Liver (tissue), 9 donors: ENCODE results near the gene XK. TPM values are rescaled to one million over a fixed set of nuclear protein-coding genes. Genes with fewer than 3 reads are reported as not detected.

Experiments
- DNase-seq: peaks from one replicate; pipeline ENCODE4 v3.0.0-alpha.2; 2017; ENCODE audit warnings: low spot score
- H3K27ac ChIP-seq, 2 donors: one replicate each; pipeline ENCODE4 v1.7.0; 2013; ENCODE audit warnings: inconsistent platforms in 2 of 2, low read length in 2 of 2, control low read depth in 1 of 2, low read depth in 1 of 2, mild to moderate bottlenecking in 1 of 2
- H3K27me3 ChIP-seq, 4 donors: one replicate each; pipeline versions ENCODE4 v1.6.1 to v1.7.0; 2013; ENCODE audit warnings: low read length in 3 of 4, inconsistent platforms in 1 of 4, mild to moderate bottlenecking in 1 of 4, moderate library complexity in 1 of 4; ENCODE audit not compliant: control insufficient read depth in 4 of 4, insufficient read depth in 4 of 4
- H3K36me3 ChIP-seq, 4 donors: one replicate each; pipeline versions ENCODE4 v1.6.1 to v1.7.0; 2013; ENCODE audit warnings: low read length in 3 of 4, mild to moderate bottlenecking in 3 of 4, low read depth in 1 of 4, moderate library complexity in 1 of 4; ENCODE audit not compliant: control insufficient read depth in 4 of 4, insufficient read depth in 3 of 4
- H3K4me1 ChIP-seq, 4 donors: one replicate each; pipeline versions ENCODE4 v1.6.1 to v1.7.0; 2013; ENCODE audit warnings: low read length in 3 of 4, mild to moderate bottlenecking in 3 of 4, moderate library complexity in 1 of 4; ENCODE audit not compliant: control insufficient read depth in 4 of 4, insufficient read depth in 4 of 4
- H3K4me3 ChIP-seq, 3 donors: one replicate each; pipeline versions ENCODE4 v1.6.1 to v1.7.0; 2013; ENCODE audit warnings: low read length in 3 of 3, control low read depth in 1 of 3, low read depth in 1 of 3, mild to moderate bottlenecking in 1 of 3
- H3K9ac ChIP-seq, 2 donors: one replicate each; pipeline ENCODE4 v1.7.0; 2013; ENCODE audit warnings: low read length in 2 of 2, mild to moderate bottlenecking in 2 of 2, moderate library complexity in 2 of 2, control low read depth in 1 of 2, low read depth in 1 of 2
- H3K9me3 ChIP-seq, 4 donors: one replicate each; pipeline versions ENCODE4 v1.6.1 to v1.7.0; 2013; ENCODE audit warnings: low read length in 3 of 4; ENCODE audit not compliant: control insufficient read depth in 4 of 4
- EGR1 ChIP-seq, 2 donors: IDR thresholded peaks; 2 replicates each; pipeline ENCODE4 v1.6.1; 2016 to 2018; ENCODE audit warnings: antibody characterized with exemption in 2 of 2, low read depth in 2 of 2
- FOXA1 ChIP-seq: IDR thresholded peaks from 2 replicates; pipeline ENCODE4 v1.6.1; 2016; ENCODE audit warnings: antibody characterized with exemption
- FOXA2 ChIP-seq: IDR thresholded peaks from 2 replicates; pipeline ENCODE4 v1.6.1; 2016; ENCODE audit warnings: antibody characterized with exemption
- GABPA ChIP-seq, 2 donors: IDR thresholded peaks in 1 of 2; conservative IDR thresholded peaks in 1 of 2; 2 replicates each; pipeline ENCODE4 v1.6.1; 2016; ENCODE audit warnings: antibody characterized with exemption in 2 of 2, mild to moderate bottlenecking in 1 of 2, moderate library complexity in 1 of 2
- HNF4A ChIP-seq, 2 donors: conservative IDR thresholded peaks; 2 replicates each; pipeline ENCODE4 v1.6.1; 2016; ENCODE audit warnings: antibody characterized with exemption in 2 of 2, mild to moderate bottlenecking in 2 of 2
- HNF4G ChIP-seq: IDR thresholded peaks from 2 replicates; pipeline ENCODE4 v1.6.1; 2016; ENCODE audit warnings: antibody characterized with exemption
- JUND ChIP-seq, 2 donors: IDR thresholded peaks; 2 replicates each; pipeline ENCODE4 v1.6.1; 2016; ENCODE audit warnings: antibody characterized with exemption in 2 of 2
- NR2F2 ChIP-seq: IDR thresholded peaks from 2 replicates; pipeline ENCODE4 v1.6.1; 2016; ENCODE audit warnings: antibody characterized with exemption
- RAD21 ChIP-seq, 2 donors: IDR thresholded peaks; 2 replicates each; pipeline ENCODE4 v1.6.1; 2016; ENCODE audit warnings: antibody characterized with exemption in 2 of 2, mild to moderate bottlenecking in 2 of 2
- RXRA ChIP-seq, 2 donors: IDR thresholded peaks; 2 replicates each; pipeline ENCODE4 v1.6.1; 2017 to 2018; ENCODE audit warnings: antibody characterized with exemption in 2 of 2, mild to moderate bottlenecking in 1 of 2
- SP1 ChIP-seq: IDR thresholded peaks from 2 replicates; pipeline ENCODE4 v1.6.1; 2018; ENCODE audit warnings: antibody characterized with exemption, mild to moderate bottlenecking
- TAF1 ChIP-seq: conservative IDR thresholded peaks from 2 replicates; pipeline ENCODE4 v1.6.1; 2016; ENCODE audit warnings: antibody characterized with exemption, mild to moderate bottlenecking
- YY1 ChIP-seq: IDR thresholded peaks from 2 replicates; pipeline ENCODE4 v1.6.1; 2016; ENCODE audit warnings: antibody characterized with exemption, mild to moderate bottlenecking
- WGBS: extraction: QIAGEN DNeasy Blood & Tissue Kit; methylation state at CpG from one replicate; pipeline ENCODE4 v1.1.7; 2013; 5-methylcytosine and 5-hydroxymethylcytosine counted together
- polyA plus RNA-seq, 2 donors: library from polyadenylated mRNA; stranded (reverse) in 1 of 2; unstranded in 1 of 2; fragments of 200-250 nt in 1 of 2; fragments of >200 nt in 1 of 2; fragmentation: Nextera tagmentation in 1 of 2; extraction: Ambion mirVana in 1 of 2; gene quantifications; one replicate each; pipeline versions ENCODE4 v1.2.1 to v1.2.3, GENCODE V29; 2013 to 2015
- total RNA-seq, 2 donors: library from RNA; depleted of rRNA; stranded (reverse); fragments of >200 nt; gene quantifications; one replicate each; pipeline ENCODE4 v1.2.3, GENCODE V29; 2014
- TF ChIP-seq, protein P1 (sequence below): fragments of 150-350 bp; IDR thresholded peaks from 2 replicates; pipeline ENCODE4 v1.5.1; 2017; ENCODE audit warnings: improper control_type of control experiment, low read depth, low read length; ENCODE audit not compliant: missing input control
- TF ChIP-seq, protein P2 (sequence below): IDR thresholded peaks from 2 replicates; pipeline ENCODE4 v1.6.1; 2016; ENCODE audit warnings: antibody characterized with exemption
- TF ChIP-seq, protein P3 (sequence below): IDR thresholded peaks from 2 replicates; pipeline ENCODE4 v1.6.1; 2016; ENCODE audit warnings: antibody characterized with exemption
- TF ChIP-seq, protein P4 (sequence below): IDR thresholded peaks from 2 replicates; pipeline ENCODE4 v1.6.1; 2016; ENCODE audit warnings: antibody characterized with exemption
- TF ChIP-seq, protein P5 (sequence below): IDR thresholded peaks from 2 replicates; pipeline ENCODE4 v1.6.1; 2016; ENCODE audit warnings: antibody characterized with exemption, mild to moderate bottlenecking
- donor health status: healthy.
- donor health status: healthy.
- donor health status: healthy.
- donor health status: healthy.
- donor health status: healthy.

Gene XK
- total and polyA plus RNA-seq, 4 donors, result 0.83 to 68.4 (median 2.0) TPM

DNA sequence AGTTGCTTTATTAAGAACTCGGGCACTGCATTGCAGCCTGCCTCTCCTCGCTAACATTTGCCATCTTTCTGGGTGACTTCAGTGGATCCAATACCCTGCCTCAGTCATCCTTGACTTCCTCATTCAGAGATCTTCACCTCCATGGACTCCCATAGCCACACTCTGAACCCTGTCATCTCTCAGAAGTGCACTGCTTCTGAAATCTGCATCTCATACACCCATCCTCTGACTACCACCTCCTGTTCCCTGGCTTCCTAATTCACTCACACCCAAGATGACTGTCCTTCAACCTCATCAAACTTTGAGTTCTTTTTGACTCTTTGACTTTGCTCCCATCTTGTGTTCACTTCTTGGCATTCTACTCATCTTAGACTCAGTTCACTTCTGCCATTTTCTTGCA is 68.9 kb downstream of the XK start:
- WGBS, result 88% methylated on average over 2 of the region's 2 CpGs
- Histone ChIP-seq H3K4me3 (no peak overlapping the region), H3K27ac (peak overlapping the region in 1 of 2 donors; percentile 18), H3K36me3 (no peaks in the 10 kb centered on the region), H3K27me3 (no peaks in the 10 kb centered on the region), H3K9ac (no peak overlapping the region), H3K4me1 (no peaks in the 10 kb centered on the region), H3K9me3 (no peaks in the 10 kb centered on the region)
- TF ChIP-seq NR2F2, result no peak
- no peak for TF ChIP-seq TAF1
- TF ChIP-seq HNF4G, result no peak
- no peak for TF ChIP-seq JUND (IDR thresholded peaks at IDR 0.05)
- TF ChIP-seq, protein P1, sequence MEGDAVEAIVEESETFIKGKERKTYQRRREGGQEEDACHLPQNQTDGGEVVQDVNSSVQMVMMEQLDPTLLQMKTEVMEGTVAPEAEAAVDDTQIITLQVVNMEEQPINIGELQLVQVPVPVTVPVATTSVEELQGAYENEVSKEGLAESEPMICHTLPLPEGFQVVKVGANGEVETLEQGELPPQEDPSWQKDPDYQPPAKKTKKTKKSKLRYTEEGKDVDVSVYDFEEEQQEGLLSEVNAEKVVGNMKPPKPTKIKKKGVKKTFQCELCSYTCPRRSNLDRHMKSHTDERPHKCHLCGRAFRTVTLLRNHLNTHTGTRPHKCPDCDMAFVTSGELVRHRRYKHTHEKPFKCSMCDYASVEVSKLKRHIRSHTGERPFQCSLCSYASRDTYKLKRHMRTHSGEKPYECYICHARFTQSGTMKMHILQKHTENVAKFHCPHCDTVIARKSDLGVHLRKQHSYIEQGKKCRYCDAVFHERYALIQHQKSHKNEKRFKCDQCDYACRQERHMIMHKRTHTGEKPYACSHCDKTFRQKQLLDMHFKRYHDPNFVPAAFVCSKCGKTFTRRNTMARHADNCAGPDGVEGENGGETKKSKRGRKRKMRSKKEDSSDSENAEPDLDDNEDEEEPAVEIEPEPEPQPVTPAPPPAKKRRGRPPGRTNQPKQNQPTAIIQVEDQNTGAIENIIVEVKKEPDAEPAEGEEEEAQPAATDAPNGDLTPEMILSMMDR, result no peak
- TF ChIP-seq, protein P2, sequence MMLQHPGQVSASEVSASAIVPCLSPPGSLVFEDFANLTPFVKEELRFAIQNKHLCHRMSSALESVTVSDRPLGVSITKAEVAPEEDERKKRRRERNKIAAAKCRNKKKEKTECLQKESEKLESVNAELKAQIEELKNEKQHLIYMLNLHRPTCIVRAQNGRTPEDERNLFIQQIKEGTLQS, result no peak
- no peak for TF ChIP-seq RAD21 (IDR thresholded peaks at IDR 0.05)
- TF ChIP-seq, protein P3, sequence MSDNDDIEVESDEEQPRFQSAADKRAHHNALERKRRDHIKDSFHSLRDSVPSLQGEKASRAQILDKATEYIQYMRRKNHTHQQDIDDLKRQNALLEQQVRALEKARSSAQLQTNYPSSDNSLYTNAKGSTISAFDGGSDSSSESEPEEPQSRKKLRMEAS, result no peak
- TF ChIP-seq FOXA1, result no peak
- TF ChIP-seq, protein P4, sequence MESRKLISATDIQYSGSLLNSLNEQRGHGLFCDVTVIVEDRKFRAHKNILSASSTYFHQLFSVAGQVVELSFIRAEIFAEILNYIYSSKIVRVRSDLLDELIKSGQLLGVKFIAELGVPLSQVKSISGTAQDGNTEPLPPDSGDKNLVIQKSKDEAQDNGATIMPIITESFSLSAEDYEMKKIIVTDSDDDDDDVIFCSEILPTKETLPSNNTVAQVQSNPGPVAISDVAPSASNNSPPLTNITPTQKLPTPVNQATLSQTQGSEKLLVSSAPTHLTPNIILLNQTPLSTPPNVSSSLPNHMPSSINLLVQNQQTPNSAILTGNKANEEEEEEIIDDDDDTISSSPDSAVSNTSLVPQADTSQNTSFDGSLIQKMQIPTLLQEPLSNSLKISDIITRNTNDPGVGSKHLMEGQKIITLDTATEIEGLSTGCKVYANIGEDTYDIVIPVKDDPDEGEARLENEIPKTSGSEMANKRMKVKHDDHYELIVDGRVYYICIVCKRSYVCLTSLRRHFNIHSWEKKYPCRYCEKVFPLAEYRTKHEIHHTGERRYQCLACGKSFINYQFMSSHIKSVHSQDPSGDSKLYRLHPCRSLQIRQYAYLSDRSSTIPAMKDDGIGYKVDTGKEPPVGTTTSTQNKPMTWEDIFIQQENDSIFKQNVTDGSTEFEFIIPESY, result no peak
- TF ChIP-seq SP1, result no peak
- TF ChIP-seq EGR1 (IDR thresholded peaks at IDR 0.05; ENCODE audit: low read depth in 2 of 2), result no peak
- no peak for TF ChIP-seq YY1
- TF ChIP-seq GABPA (IDR thresholded peaks at IDR 0.05 in 1 of 2, conservative IDR thresholded peaks at IDR 0.05 in 1 of 2), result no peak
- no peak for TF ChIP-seq HNF4A (conservative IDR thresholded peaks at IDR 0.05)
- TF ChIP-seq, protein P5, sequence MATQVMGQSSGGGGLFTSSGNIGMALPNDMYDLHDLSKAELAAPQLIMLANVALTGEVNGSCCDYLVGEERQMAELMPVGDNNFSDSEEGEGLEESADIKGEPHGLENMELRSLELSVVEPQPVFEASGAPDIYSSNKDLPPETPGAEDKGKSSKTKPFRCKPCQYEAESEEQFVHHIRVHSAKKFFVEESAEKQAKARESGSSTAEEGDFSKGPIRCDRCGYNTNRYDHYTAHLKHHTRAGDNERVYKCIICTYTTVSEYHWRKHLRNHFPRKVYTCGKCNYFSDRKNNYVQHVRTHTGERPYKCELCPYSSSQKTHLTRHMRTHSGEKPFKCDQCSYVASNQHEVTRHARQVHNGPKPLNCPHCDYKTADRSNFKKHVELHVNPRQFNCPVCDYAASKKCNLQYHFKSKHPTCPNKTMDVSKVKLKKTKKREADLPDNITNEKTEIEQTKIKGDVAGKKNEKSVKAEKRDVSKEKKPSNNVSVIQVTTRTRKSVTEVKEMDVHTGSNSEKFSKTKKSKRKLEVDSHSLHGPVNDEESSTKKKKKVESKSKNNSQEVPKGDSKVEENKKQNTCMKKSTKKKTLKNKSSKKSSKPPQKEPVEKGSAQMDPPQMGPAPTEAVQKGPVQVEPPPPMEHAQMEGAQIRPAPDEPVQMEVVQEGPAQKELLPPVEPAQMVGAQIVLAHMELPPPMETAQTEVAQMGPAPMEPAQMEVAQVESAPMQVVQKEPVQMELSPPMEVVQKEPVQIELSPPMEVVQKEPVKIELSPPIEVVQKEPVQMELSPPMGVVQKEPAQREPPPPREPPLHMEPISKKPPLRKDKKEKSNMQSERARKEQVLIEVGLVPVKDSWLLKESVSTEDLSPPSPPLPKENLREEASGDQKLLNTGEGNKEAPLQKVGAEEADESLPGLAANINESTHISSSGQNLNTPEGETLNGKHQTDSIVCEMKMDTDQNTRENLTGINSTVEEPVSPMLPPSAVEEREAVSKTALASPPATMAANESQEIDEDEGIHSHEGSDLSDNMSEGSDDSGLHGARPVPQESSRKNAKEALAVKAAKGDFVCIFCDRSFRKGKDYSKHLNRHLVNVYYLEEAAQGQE, result no peak
- no peak for TF ChIP-seq RXRA (IDR thresholded peaks at IDR 0.05)
- TF ChIP-seq FOXA2, result no peak
- no peak for DNase-seq

- DNase-seq, result no peak
- H3K36me3 ChIP-seq, result no peaks in the 10 kb centered on the region
- H3K27me3 ChIP-seq, result no peaks in the 10 kb centered on the region
- no peak overlapping the region for H3K9ac ChIP-seq
- H3K4me1 ChIP-seq, result no peaks in the 10 kb centered on the region
- H3K27ac ChIP-seq, result peak overlapping the region in 1 of 2 donors; percentile 18
- peak in 1 of 2 donors; percentile 34 for TF ChIP-seq EGR1 (IDR thresholded peaks at IDR 0.05; ENCODE audit: low read depth in 2 of 2)
- TF ChIP-seq, protein P4, result no peak
- no peak overlapping the region for H3K4me3 ChIP-seq
- no peaks in the 10 kb centered on the region for H3K9me3 ChIP-seq
Observed at GRCh38 chrX:37755025-37755424, 69.4 kb downstream of the XK start.
